IPS-18a (cell line): Measurements from ENCODE around the gene GRIN1.
A peak's percentile ranks its signal among the peaks of the same experiment; 100 is the strongest.

Experiments used
- H3K27ac ChIP-seq: one replicate; pipeline ENCODE4 v1.5.1; 2013; ENCODE audit warnings: low read length
- H3K27me3 ChIP-seq: one replicate; pipeline ENCODE4 v1.6.1; 2013; ENCODE audit warnings: mild to moderate bottlenecking, low read length; ENCODE audit not compliant: control insufficient read depth, insufficient read depth
- H3K36me3 ChIP-seq: one replicate; pipeline ENCODE4 v1.6.1; 2013; ENCODE audit warnings: low read depth, low read length; ENCODE audit not compliant: control insufficient read depth
- H3K4me1 ChIP-seq: one replicate; pipeline ENCODE4 v1.6.1; 2013; ENCODE audit warnings: low read depth, low read length; ENCODE audit not compliant: control insufficient read depth
- H3K4me3 ChIP-seq: one replicate; pipeline ENCODE4 v1.5.1; 2013; ENCODE audit warnings: low read length
- H3K9ac ChIP-seq: one replicate; pipeline ENCODE4 v1.6.1; 2013; ENCODE audit warnings: mild to moderate bottlenecking, low read length, moderate library complexity
- H3K9me3 ChIP-seq: one replicate; pipeline ENCODE4 v1.6.1; 2013; ENCODE audit warnings: low read depth, low read length; ENCODE audit not compliant: control insufficient read depth

GRIN1 gene

GRCh38 chr9:137200311-137201204 lies 61.6 kb downstream of the GRIN1 start, which contains the start of gene TPRN:
TPRN (minus strand) TSS chr9:137200741; CDS start chr9:137200711, 30 bp downstream.
- no peaks in the 10 kb centered on the region for H3K27me3 ChIP-seq
- H3K36me3 ChIP-seq: no peaks in the 10 kb centered on the region
- H3K27ac ChIP-seq: peak within 1 kb of the TSS; percentile 13
- peak within 1 kb of the TSS; percentile 65 for H3K9ac ChIP-seq
- H3K9me3 ChIP-seq: no peaks in the 10 kb centered on the region
- peaks cover 5% of the 10 kb centered on the region for H3K4me1 ChIP-seq
- H3K4me3 ChIP-seq: peak within 1 kb of the TSS; percentile 69

DNA sequence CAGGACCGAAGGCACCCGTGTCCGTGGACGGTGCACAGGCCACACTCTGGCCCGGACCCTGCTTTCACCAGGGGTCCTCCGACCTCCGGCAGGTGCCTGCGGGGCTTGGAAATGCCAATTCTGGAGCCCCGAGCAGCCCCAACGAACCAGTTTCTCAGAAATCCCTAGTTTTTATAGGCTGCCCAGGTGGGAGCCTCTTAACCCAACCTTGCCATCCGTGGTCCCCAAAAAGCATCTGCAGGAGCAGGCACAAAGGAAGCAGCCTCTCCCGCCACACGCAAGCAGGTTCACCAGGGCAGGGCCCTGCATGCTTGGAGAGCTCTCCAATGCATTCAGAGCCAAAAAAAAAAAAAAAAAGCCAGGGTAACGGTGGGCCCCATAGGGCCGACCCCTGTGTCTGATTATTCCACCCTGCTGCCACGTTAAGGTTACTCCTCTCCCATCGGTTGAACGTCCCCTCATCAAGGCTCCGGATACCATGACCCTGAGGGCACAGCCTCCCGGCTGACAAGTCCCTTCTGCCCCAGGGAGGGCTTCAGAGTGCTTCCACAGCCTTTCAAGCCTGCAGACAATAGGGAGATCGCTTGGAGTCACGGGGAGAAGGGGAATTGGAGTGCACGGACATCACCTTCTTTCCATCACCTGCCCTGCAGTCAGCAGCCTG lies 62.4 kb downstream of the GRIN1 start:
- no peaks in the 10 kb centered on the region for H3K27me3 ChIP-seq
- peak overlapping the region; percentile 69 for H3K4me3 ChIP-seq
- no peaks in the 10 kb centered on the region for H3K9me3 ChIP-seq
- H3K4me1 ChIP-seq: peaks cover 6% of the 10 kb centered on the region
- no peaks in the 10 kb centered on the region for H3K36me3 ChIP-seq
- peak overlapping the region; percentile 65 for H3K9ac ChIP-seq
- peak overlapping the region; percentile 13 for H3K27ac ChIP-seq

DNA sequence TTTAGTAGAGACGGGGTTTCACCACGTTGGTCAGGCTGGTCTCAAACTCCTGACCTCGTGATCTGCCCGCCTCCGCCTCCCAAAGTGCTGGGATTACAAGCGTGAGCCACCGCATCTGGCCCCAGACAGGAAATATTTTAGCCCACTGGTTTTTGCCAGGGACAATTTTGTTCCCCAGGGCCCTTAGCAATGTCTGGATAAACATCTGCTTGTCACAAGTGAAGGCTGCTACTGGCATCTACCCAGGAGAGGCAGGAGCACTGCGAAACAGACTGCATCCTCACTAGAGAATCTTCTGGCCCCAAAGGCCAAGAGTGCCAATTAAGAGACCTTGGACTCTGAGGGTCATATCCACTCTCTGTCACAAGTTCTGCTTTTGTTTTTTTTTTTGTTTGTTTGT lies 64.0 kb downstream of the GRIN1 start:
- Histone ChIP-seq H3K4me1 (peaks cover 9% of the 10 kb centered on the region), H3K36me3 (no peaks in the 10 kb centered on the region), H3K27me3 (no peaks in the 10 kb centered on the region), H3K9me3 (no peaks in the 10 kb centered on the region), H3K27ac (no peak overlapping the region), H3K9ac (no peak overlapping the region), H3K4me3 (no peak overlapping the region)

GRCh38 chr9:137204731-137205125 lies 65.8 kb downstream of the GRIN1 start:
- Histone ChIP-seq H3K9me3 (no peaks in the 10 kb centered on the region), H3K27me3 (no peaks in the 10 kb centered on the region), H3K36me3 (no peaks in the 10 kb centered on the region), H3K4me1 (peaks cover 9% of the 10 kb centered on the region), H3K4me3 (peak overlapping the region; percentile 95), H3K27ac (no peak overlapping the region), H3K9ac (peak overlapping the region; percentile 83)

- H3K36me3 ChIP-seq: peaks cover 5% of the 10 kb centered on the region
- no peaks in the 10 kb centered on the region for H3K27me3 ChIP-seq
- no peaks in the 10 kb centered on the region for H3K9me3 ChIP-seq
- peak within 1 kb of the TSS; percentile 95 for H3K4me3 ChIP-seq
- peaks cover 9% of the 10 kb centered on the region for H3K4me1 ChIP-seq
- H3K9ac ChIP-seq: peak within 1 kb of the TSS; percentile 83
- no peak within 1 kb of the TSS for H3K27ac ChIP-seq
Observed at GRCh38 chr9:137205126-137206069, 66.4 kb downstream of the GRIN1 start, which contains the start of the genes NDOR1 and TMEM203. NDOR1 (plus strand) TSS chr9:137205700; CDS start chr9:137205778, 78 bp downstream. TMEM203 (minus strand) TSS chr9:137205648; CDS start chr9:137205414, 234 bp downstream.

- Histone ChIP-seq H3K4me1 (peaks cover 6% of the 10 kb centered on the region), H3K9ac (peak overlapping the region; percentile 83), H3K27me3 (no peaks in the 10 kb centered on the region), H3K27ac (no peak overlapping the region), H3K36me3 (peaks cover 5% of the 10 kb centered on the region), H3K4me3 (peak overlapping the region; percentile 95), H3K9me3 (no peaks in the 10 kb centered on the region)
Observed at GRCh38 chr9:137206602-137207001, 67.6 kb downstream of the GRIN1 start.

DNA sequence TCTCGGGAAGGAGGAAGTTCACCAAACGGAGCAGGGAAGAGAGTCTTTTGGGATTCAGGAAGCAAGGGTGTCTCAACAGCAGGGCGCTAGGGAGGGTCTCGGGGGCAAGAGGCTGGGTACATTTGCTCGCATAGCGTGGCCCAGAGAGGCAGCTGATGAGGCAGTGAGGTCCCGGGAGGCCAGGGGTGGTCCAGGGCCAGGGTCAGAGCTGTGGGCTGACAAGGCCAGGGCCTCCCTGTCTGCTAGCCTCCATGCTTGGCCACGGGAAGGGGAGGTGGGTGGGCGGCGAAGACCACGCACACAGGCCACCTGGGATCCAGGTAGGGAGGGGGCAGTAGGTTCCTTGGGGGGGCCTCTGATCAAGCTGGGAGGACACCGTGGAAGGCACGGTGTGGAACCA lies 72.6 kb downstream of the GRIN1 start:
- peaks cover 15% of the 10 kb centered on the region for H3K36me3 ChIP-seq

GRCh38 chr9:137212520-137212919 lies 73.6 kb downstream of the GRIN1 start:
- no peak overlapping the region for H3K4me3 ChIP-seq
- H3K4me1 ChIP-seq: no peaks in the 10 kb centered on the region
- peaks cover 15% of the 10 kb centered on the region for H3K36me3 ChIP-seq
- no peak overlapping the region for H3K27ac ChIP-seq
- no peaks in the 10 kb centered on the region for H3K27me3 ChIP-seq
- H3K9ac ChIP-seq: no peak overlapping the region
- no peaks in the 10 kb centered on the region for H3K9me3 ChIP-seq

More for the DNA sequence above, 72.6 kb downstream of the GRIN1 start:
- no peaks in the 10 kb centered on the region for H3K9me3 ChIP-seq
- peaks cover 1% of the 10 kb centered on the region for H3K4me1 ChIP-seq
- no peak overlapping the region for H3K4me3 ChIP-seq
- no peak overlapping the region for H3K9ac ChIP-seq
- H3K27ac ChIP-seq: no peak overlapping the region
- H3K27me3 ChIP-seq: no peaks in the 10 kb centered on the region

- Histone ChIP-seq H3K27ac (no peak overlapping the region), H3K27me3 (no peaks in the 10 kb centered on the region), H3K36me3 (peaks cover 15% of the 10 kb centered on the region), H3K9me3 (no peaks in the 10 kb centered on the region), H3K4me1 (no peaks in the 10 kb centered on the region), H3K9ac (no peak overlapping the region), H3K4me3 (no peak overlapping the region)
Observed at GRCh38 chr9:137213160-137214060, 74.5 kb downstream of the GRIN1 start.

GRCh38 chr9:137214620-137215019 lies 75.7 kb downstream of the GRIN1 start:
- no peak overlapping the region for H3K9ac ChIP-seq

More at GRCh38 chr9:137214620-137215019, 75.7 kb downstream of the GRIN1 start:
- Histone ChIP-seq H3K9me3 (no peaks in the 10 kb centered on the region), H3K4me3 (no peak overlapping the region), H3K36me3 (peaks cover 15% of the 10 kb centered on the region), H3K27ac (no peak overlapping the region), H3K4me1 (no peaks in the 10 kb centered on the region), H3K27me3 (no peaks in the 10 kb centered on the region)
